ENCODE measurements around the gene YKT6.

YKT6 gene

GRCh38 chr7:44261240-44261639 is 60.5 kb downstream of the YKT6 start:
- TF ChIP-seq CTCF (IDR thresholded peaks at IDR 0.05; ENCODE audit: borderline replicate concordance, extremely low read depth, low read length, poor library complexity, severe bottlenecking) (no peak), EZH2 (IDR thresholded peaks at IDR 0.05; ENCODE audit: borderline replicate concordance, low read depth, low read length, severe bottlenecking) (no peak)
- H3K27me3 ChIP-seq (ENCODE audit: insufficient read depth, low read length, poor library complexity) = peaks cover 19% of the 10 kb centered on the region
- peak; percentile 43; the same call in 2 of the 3 replicates for ATAC-seq (ENCODE audit: insufficient read depth, low read depth)
- H3K36me3 ChIP-seq (ENCODE audit: insufficient read depth, low read length) = no peaks in the 10 kb centered on the region
- no peak overlapping the region for H3K4me2 ChIP-seq (ENCODE audit: insufficient read depth, low read length)
- H2AFZ ChIP-seq (ENCODE audit: low read depth, low read length) = no peak overlapping the region
- H3K27ac ChIP-seq (ENCODE audit: low read length) = no peak overlapping the region
- H3K9ac ChIP-seq (ENCODE audit: low read depth, low read length) = no peak overlapping the region
- H3K4me1 ChIP-seq (ENCODE audit: insufficient read depth, low read length) = no peaks in the 10 kb centered on the region
- no peak for DNase-seq
- no peak overlapping the region for H3K4me3 ChIP-seq (ENCODE audit: low read depth in 1 of 2, low read length in 2 of 2)
- no peaks in the 10 kb centered on the region for H3K79me2 ChIP-seq (ENCODE audit: insufficient read depth, low read length)
- H4K20me1 ChIP-seq (ENCODE audit: insufficient read depth, low read length) = no peaks in the 10 kb centered on the region
- H3K9me3 ChIP-seq (ENCODE audit: insufficient read depth, low read length, severe bottlenecking) = no peaks in the 10 kb centered on the region

- no peaks in the 10 kb centered on the region for H3K9me3 ChIP-seq (ENCODE audit: insufficient read depth, low read length, severe bottlenecking)
- no peak for DNase-seq
- no peak overlapping the region for H3K9ac ChIP-seq (ENCODE audit: low read depth, low read length)
- peaks cover 25% of the 10 kb centered on the region for H3K27me3 ChIP-seq (ENCODE audit: insufficient read depth, low read length, poor library complexity)
- no peaks in the 10 kb centered on the region for H3K4me1 ChIP-seq (ENCODE audit: insufficient read depth, low read length)
- H3K36me3 ChIP-seq (ENCODE audit: insufficient read depth, low read length) = no peaks in the 10 kb centered on the region
- no peak for ATAC-seq (ENCODE audit: insufficient read depth, low read depth)
- no peak overlapping the region for H3K4me3 ChIP-seq (ENCODE audit: low read depth in 1 of 2, low read length in 2 of 2)
- no peak overlapping the region for H3K27ac ChIP-seq (ENCODE audit: low read length)
- no peaks in the 10 kb centered on the region for H4K20me1 ChIP-seq (ENCODE audit: insufficient read depth, low read length)
- no peaks in the 10 kb centered on the region for H3K79me2 ChIP-seq (ENCODE audit: insufficient read depth, low read length)
- no peak overlapping the region for H2AFZ ChIP-seq (ENCODE audit: low read depth, low read length)
- TF ChIP-seq EZH2 (IDR thresholded peaks at IDR 0.05; ENCODE audit: borderline replicate concordance, low read depth, low read length, severe bottlenecking) (no peak), CTCF (IDR thresholded peaks at IDR 0.05; ENCODE audit: borderline replicate concordance, extremely low read depth, low read length, poor library complexity, severe bottlenecking) (no peak)
- H3K4me2 ChIP-seq (ENCODE audit: insufficient read depth, low read length) = no peak overlapping the region
Measured at GRCh38 chr7:44262031-44262430, 61.3 kb downstream of the YKT6 start.

- no peak overlapping the region for H3K27ac ChIP-seq (ENCODE audit: low read length)
Measured at GRCh38 chr7:44263326-44264082, 62.7 kb downstream of the YKT6 start.

More at GRCh38 chr7:44263326-44264082, 62.7 kb downstream of the YKT6 start:
- H3K27me3 ChIP-seq (ENCODE audit: insufficient read depth, low read length, poor library complexity) = peaks cover 32% of the 10 kb centered on the region
- no peaks in the 10 kb centered on the region for H4K20me1 ChIP-seq (ENCODE audit: insufficient read depth, low read length)
- H3K4me1 ChIP-seq (ENCODE audit: insufficient read depth, low read length) = no peaks in the 10 kb centered on the region
- ATAC-seq (ENCODE audit: insufficient read depth, low read depth) = peak; percentile 57; the same call in 2 of the 3 replicates
- DNase-seq = no peak
- H3K79me2 ChIP-seq (ENCODE audit: insufficient read depth, low read length) = no peaks in the 10 kb centered on the region
- no peaks in the 10 kb centered on the region for H3K36me3 ChIP-seq (ENCODE audit: insufficient read depth, low read length)
- H2AFZ ChIP-seq (ENCODE audit: low read depth, low read length) = no peak overlapping the region
- no peak overlapping the region for H3K4me2 ChIP-seq (ENCODE audit: insufficient read depth, low read length)
- H3K4me3 ChIP-seq (ENCODE audit: low read depth in 1 of 2, low read length in 2 of 2) = no peak overlapping the region
- peak; percentile 60 for TF ChIP-seq EZH2 (IDR thresholded peaks at IDR 0.05; ENCODE audit: borderline replicate concordance, low read depth, low read length, severe bottlenecking)
- TF ChIP-seq CTCF (IDR thresholded peaks at IDR 0.05; ENCODE audit: borderline replicate concordance, extremely low read depth, low read length, poor library complexity, severe bottlenecking) = no peak
- H3K9me3 ChIP-seq (ENCODE audit: insufficient read depth, low read length, severe bottlenecking) = no peaks in the 10 kb centered on the region
- H3K9ac ChIP-seq (ENCODE audit: low read depth, low read length) = no peak overlapping the region

All from DND-41 (cell line).